Activated CD8-positive, alpha-beta T cell treated with anti-CD3 and anti-CD28 coated beads for 36 hours (primary cell): ENCODE measurements around the gene GADD45A. TPM values are rescaled to one million over a fixed set of nuclear protein-coding genes. Genes with fewer than 3 reads are reported as not detected.
A peak's percentile ranks its signal among the peaks of the same experiment; 100 is the strongest.

ENCODE experiments used
- ATAC-seq: fragments of 200-7000 bp; cut with Tn5 transposase; one replicate; pipeline ENCODE4 v1.10.0; 2021; ENCODE audit warnings: mild to moderate bottlenecking, moderate library complexity
- CTCF ChIA-PET: fragments of 350-600 bp; sonication (Branson Sonifier 250); formaldehyde crosslinking; loops from one replicate; lab custom pipeline; 2021; ENCODE audit warnings: antibody characterized with exemption; lab: Charles Lee
- POLR2A ChIA-PET: fragments of 350-600 bp; sonication (Branson Sonifier 250); formaldehyde crosslinking; loops from one replicate; lab custom pipeline; 2021; ENCODE audit warnings: antibody characterized with exemption; lab: Charles Lee
- DNase-seq: peaks from one replicate; pipeline ENCODE4 v3.0.0-alpha.2; 2020
- H3K27ac Mint-ChIP-seq: one replicate; pipeline ENCODE4 v1.8.0; 2021; ENCODE audit warnings: mild to moderate bottlenecking, mixed read lengths
- H3K27me3 Mint-ChIP-seq: one replicate; pipeline ENCODE4 v1.8.0; 2021; ENCODE audit warnings: mixed read lengths
- H3K36me3 Mint-ChIP-seq: one replicate; pipeline ENCODE4 v1.8.0; 2021; ENCODE audit warnings: low read depth, mixed read lengths
- H3K4me1 Mint-ChIP-seq: one replicate; pipeline ENCODE4 v1.8.0; 2021; ENCODE audit warnings: low read depth, mixed read lengths
- H3K4me3 Mint-ChIP-seq: one replicate; pipeline ENCODE4 v1.8.0; 2021; ENCODE audit warnings: mild to moderate bottlenecking, moderate library complexity, mixed read lengths
- H3K9me3 Mint-ChIP-seq: one replicate; pipeline ENCODE4 v1.8.0; 2021; ENCODE audit warnings: mixed read lengths
- intact Hi-C: fragments of 100-400 bp; cut with micrococcal nuclease; formaldehyde crosslinking; loops from one replicate; pipeline ENCODE4 v1.10.0; 2022
- total RNA-seq, 2 experiments: library from RNA; stranded (reverse); gene quantifications; one replicate each; pipeline ENCODE4 v1.2.3, GENCODE V29; 2021
- TF ChIP-seq, protein P1 (sequence below): fragments of 200-600 bp; IDR thresholded peaks from one replicate; pipeline ENCODE4 v1.8.0; 2022; ENCODE audit warnings: antibody characterized with exemption, mild to moderate bottlenecking

The GADD45A gene, protein sequence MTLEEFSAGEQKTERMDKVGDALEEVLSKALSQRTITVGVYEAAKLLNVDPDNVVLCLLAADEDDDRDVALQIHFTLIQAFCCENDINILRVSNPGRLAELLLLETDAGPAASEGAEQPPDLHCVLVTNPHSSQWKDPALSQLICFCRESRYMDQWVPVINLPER
- total RNA-seq = 10 to 100 TPM; 33.5 to 34.3 TPM

- Mint-ChIP-seq H3K4me1 (peaks cover 49% of the 10 kb centered on the region), H3K27me3 (no peaks in the 10 kb centered on the region), H3K9me3 (no peaks in the 10 kb centered on the region), H3K4me3 (peak within 1 kb of the TSS; percentile 90), H3K36me3 (peaks cover 28% of the 10 kb centered on the region), H3K27ac (peak within 1 kb of the TSS; percentile 97)
- TF ChIP-seq, protein P1, sequence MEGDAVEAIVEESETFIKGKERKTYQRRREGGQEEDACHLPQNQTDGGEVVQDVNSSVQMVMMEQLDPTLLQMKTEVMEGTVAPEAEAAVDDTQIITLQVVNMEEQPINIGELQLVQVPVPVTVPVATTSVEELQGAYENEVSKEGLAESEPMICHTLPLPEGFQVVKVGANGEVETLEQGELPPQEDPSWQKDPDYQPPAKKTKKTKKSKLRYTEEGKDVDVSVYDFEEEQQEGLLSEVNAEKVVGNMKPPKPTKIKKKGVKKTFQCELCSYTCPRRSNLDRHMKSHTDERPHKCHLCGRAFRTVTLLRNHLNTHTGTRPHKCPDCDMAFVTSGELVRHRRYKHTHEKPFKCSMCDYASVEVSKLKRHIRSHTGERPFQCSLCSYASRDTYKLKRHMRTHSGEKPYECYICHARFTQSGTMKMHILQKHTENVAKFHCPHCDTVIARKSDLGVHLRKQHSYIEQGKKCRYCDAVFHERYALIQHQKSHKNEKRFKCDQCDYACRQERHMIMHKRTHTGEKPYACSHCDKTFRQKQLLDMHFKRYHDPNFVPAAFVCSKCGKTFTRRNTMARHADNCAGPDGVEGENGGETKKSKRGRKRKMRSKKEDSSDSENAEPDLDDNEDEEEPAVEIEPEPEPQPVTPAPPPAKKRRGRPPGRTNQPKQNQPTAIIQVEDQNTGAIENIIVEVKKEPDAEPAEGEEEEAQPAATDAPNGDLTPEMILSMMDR = no peak
- peak; percentile 97 for DNase-seq
- ChIA-PET POLR2A (interaction anchor here (0.6 to 5.0 kb wide), 16 partner anchors 11 to 1041 kb away, joined by 3 to 33 read pairs (median 4); partner anchors contain the start of gene SERBP1), CTCF (interaction anchor here (0.7 to 4.3 kb wide), 12 partner anchors 11 to 185 kb away, joined by 3 to 30 read pairs (median 4); no protein-coding TSS in a partner anchor)
- ATAC-seq = peak; percentile 85
- intact Hi-C loops = loop anchor here (5.0 to 10.0 kb wide), 2 partner anchors 52 to 350 kb away; no protein-coding TSS in a partner anchor
Measured at GRCh38 chr1:67685067-67685557, at the start of gene GADD45A. Gene GADD45A (plus strand): TSS chr1:67685201. CDS start chr1:67685495, 294 bp downstream.

GRCh38 chr1:67636146-67636545 lies 48.9 kb upstream of the GADD45A start:
- Mint-ChIP-seq H3K27ac (no peak overlapping the region), H3K9me3 (no peaks in the 10 kb centered on the region), H3K36me3 (no peaks in the 10 kb centered on the region), H3K4me1 (peaks cover 10% of the 10 kb centered on the region), H3K27me3 (peaks cover 2% of the 10 kb centered on the region), H3K4me3 (no peak overlapping the region)
- intact Hi-C loops = no loop called here
- ATAC-seq (no peak), DNase-seq (no peak)
- ChIA-PET POLR2A (no interaction called here), CTCF (no interaction called here)
- TF ChIP-seq, protein P1 = no peak

GRCh38 chr1:67639361-67639760 lies 45.6 kb upstream of the GADD45A start:
- TF ChIP-seq, protein P1 = no peak
- H3K36me3 Mint-ChIP-seq = no peaks in the 10 kb centered on the region
- H3K27me3 Mint-ChIP-seq = no peaks in the 10 kb centered on the region
- intact Hi-C loops = no loop called here
- H3K27ac Mint-ChIP-seq = no peak overlapping the region
- ATAC-seq = no peak
- H3K4me3 Mint-ChIP-seq = no peak overlapping the region
- no peaks in the 10 kb centered on the region for H3K9me3 Mint-ChIP-seq
- no peak for DNase-seq
- ChIA-PET CTCF (interaction anchor here (0.7 to 1.0 kb wide), 2 partner anchors 9 to 120 kb away, joined by 3 read pairs; no protein-coding TSS in a partner anchor), POLR2A (no interaction called here)
- peaks cover 10% of the 10 kb centered on the region for H3K4me1 Mint-ChIP-seq

GRCh38 chr1:67642629-67643028 lies 42.4 kb upstream of the GADD45A start:
- DNase-seq (no peak), ATAC-seq (no peak)
- Mint-ChIP-seq H3K9me3 (no peaks in the 10 kb centered on the region), H3K4me3 (no peak overlapping the region), H3K27ac (no peak overlapping the region), H3K36me3 (no peaks in the 10 kb centered on the region), H3K27me3 (no peaks in the 10 kb centered on the region), H3K4me1 (no peaks in the 10 kb centered on the region)
- TF ChIP-seq, protein P1 = no peak
- ChIA-PET POLR2A (no interaction called here), CTCF (interaction anchor here (1.0 kb wide), 1 partner anchor 13 kb away, joined by 3 read pairs; no protein-coding TSS in a partner anchor)
- intact Hi-C loops = no loop called here

GRCh38 chr1:67644566-67644965 lies 40.4 kb upstream of the GADD45A start:
- H3K27ac Mint-ChIP-seq = no peak overlapping the region
- no peak for DNase-seq
- intact Hi-C loops = no loop called here
- H3K36me3 Mint-ChIP-seq = no peaks in the 10 kb centered on the region
- no peak for ATAC-seq
- TF ChIP-seq, protein P1 = no peak
- no peaks in the 10 kb centered on the region for H3K27me3 Mint-ChIP-seq
- CTCF ChIA-PET = interaction anchor here (1.2 kb wide), 1 partner anchor 116 kb away, joined by 4 read pairs; no protein-coding TSS in a partner anchor
- H3K4me3 Mint-ChIP-seq = no peak overlapping the region
- no peaks in the 10 kb centered on the region for H3K9me3 Mint-ChIP-seq
- POLR2A ChIA-PET = no interaction called here
- H3K4me1 Mint-ChIP-seq = no peaks in the 10 kb centered on the region
